ENCODE measurements around the gene PSKH1. TPM values are rescaled to one million over a fixed set of nuclear protein-coding genes. Genes with fewer than 3 reads are reported as not detected.

Gene PSKH1
- total RNA-seq, 2 experiments from 2014 or later, result 11.4 to 13.3 TPM

- Mint-ChIP-seq H3K27me3 (no peaks in the 10 kb centered on the region), H3K4me1 (ENCODE audit: low read depth) (peaks cover 9% of the 10 kb centered on the region), H3K27ac (peak overlapping the region; percentile 47), H3K36me3 (ENCODE audit: low read depth) (peaks cover 36% of the 10 kb centered on the region), H3K4me3 (no peak overlapping the region), H3K9me3 (no peaks in the 10 kb centered on the region)
- DNase-seq (peak in 1 of 14 experiments; percentile 15), ATAC-seq (ENCODE audit: poor library complexity) (no peak)
- intact Hi-C loops (cut with DNase I, micrococcal nuclease), result no loop called here
- TF ChIP-seq, protein P1, sequence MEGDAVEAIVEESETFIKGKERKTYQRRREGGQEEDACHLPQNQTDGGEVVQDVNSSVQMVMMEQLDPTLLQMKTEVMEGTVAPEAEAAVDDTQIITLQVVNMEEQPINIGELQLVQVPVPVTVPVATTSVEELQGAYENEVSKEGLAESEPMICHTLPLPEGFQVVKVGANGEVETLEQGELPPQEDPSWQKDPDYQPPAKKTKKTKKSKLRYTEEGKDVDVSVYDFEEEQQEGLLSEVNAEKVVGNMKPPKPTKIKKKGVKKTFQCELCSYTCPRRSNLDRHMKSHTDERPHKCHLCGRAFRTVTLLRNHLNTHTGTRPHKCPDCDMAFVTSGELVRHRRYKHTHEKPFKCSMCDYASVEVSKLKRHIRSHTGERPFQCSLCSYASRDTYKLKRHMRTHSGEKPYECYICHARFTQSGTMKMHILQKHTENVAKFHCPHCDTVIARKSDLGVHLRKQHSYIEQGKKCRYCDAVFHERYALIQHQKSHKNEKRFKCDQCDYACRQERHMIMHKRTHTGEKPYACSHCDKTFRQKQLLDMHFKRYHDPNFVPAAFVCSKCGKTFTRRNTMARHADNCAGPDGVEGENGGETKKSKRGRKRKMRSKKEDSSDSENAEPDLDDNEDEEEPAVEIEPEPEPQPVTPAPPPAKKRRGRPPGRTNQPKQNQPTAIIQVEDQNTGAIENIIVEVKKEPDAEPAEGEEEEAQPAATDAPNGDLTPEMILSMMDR (IDR thresholded peaks at IDR 0.05), result no peak
- peaks cover 12% of the 10 kb centered on the region for H3K4me1 ChIP-seq (ENCODE audit: insufficient read depth, low read length)
- H3K27ac ChIP-seq (ENCODE audit: low read depth in 1 of 2, low read length in 2 of 2), result no peak overlapping the region
- H3K9me3 ChIP-seq (ENCODE audit: control insufficient read depth in 1 of 2, insufficient read depth in 1 of 2, low read length in 2 of 2), result no peaks in the 10 kb centered on the region
- no peaks in the 10 kb centered on the region for H3K27me3 ChIP-seq (ENCODE audit: control insufficient read depth in 1 of 2, insufficient read depth in 2 of 2, low read length in 2 of 2)
- POLR2A ChIA-PET, result no interaction called here
- CTCF ChIA-PET, result interaction anchor here (1.0 to 2.3 kb wide), 4 partner anchors 44 to 406 kb away, joined by 4 to 13 read pairs (median 8); no protein-coding TSS in a partner anchor
- no peak overlapping the region for H3K4me3 ChIP-seq (ENCODE audit: low read length)
- H3K36me3 ChIP-seq (ENCODE audit: insufficient read depth, low read length), result peaks cover 65% of the 10 kb centered on the region
Observed at GRCh38 chr16:67927131-67927941, 34.3 kb downstream of the PSKH1 start.

- Mint-ChIP-seq H3K9me3 (no peaks in the 10 kb centered on the region), H3K4me1 (ENCODE audit: low read depth) (peaks cover 9% of the 10 kb centered on the region), H3K27me3 (no peaks in the 10 kb centered on the region), H3K27ac (peak overlapping the region; percentile 47), H3K36me3 (ENCODE audit: low read depth) (peaks cover 37% of the 10 kb centered on the region), H3K4me3 (no peak overlapping the region)
- H3K4me1 ChIP-seq (ENCODE audit: insufficient read depth, low read length), result peaks cover 12% of the 10 kb centered on the region
- DNase-seq, result no peak
- no peaks in the 10 kb centered on the region for H3K27me3 ChIP-seq (ENCODE audit: control insufficient read depth in 1 of 2, insufficient read depth in 2 of 2, low read length in 2 of 2)
- H3K27ac ChIP-seq (ENCODE audit: low read depth in 1 of 2, low read length in 2 of 2), result no peak overlapping the region
- ATAC-seq (ENCODE audit: poor library complexity), result no peak
- POLR2A ChIA-PET, result interaction anchor here (0.6 kb wide), 2 partner anchors 9 to 107 kb away, joined by 3 to 4 read pairs; partner anchors contain the start of gene PSMB10
- H3K36me3 ChIP-seq (ENCODE audit: insufficient read depth, low read length), result peaks cover 62% of the 10 kb centered on the region
- TF ChIP-seq, protein P1 (IDR thresholded peaks at IDR 0.05), result no peak
- intact Hi-C loops (cut with DNase I, micrococcal nuclease), result loop anchor here (1.0 to 2.0 kb wide), 6 partner anchors 45 to 407 kb away; no protein-coding TSS in a partner anchor
- CTCF ChIA-PET, result interaction anchor here (0.6 to 2.3 kb wide), 10 partner anchors 14 to 407 kb away, joined by 3 to 13 read pairs (median 6); no protein-coding TSS in a partner anchor
- H3K4me3 ChIP-seq (ENCODE audit: low read length), result no peak overlapping the region
- no peaks in the 10 kb centered on the region for H3K9me3 ChIP-seq (ENCODE audit: control insufficient read depth in 1 of 2, insufficient read depth in 1 of 2, low read length in 2 of 2)
Observed at GRCh38 chr16:67928147-67928546, 35.1 kb downstream of the PSKH1 start.

DNA sequence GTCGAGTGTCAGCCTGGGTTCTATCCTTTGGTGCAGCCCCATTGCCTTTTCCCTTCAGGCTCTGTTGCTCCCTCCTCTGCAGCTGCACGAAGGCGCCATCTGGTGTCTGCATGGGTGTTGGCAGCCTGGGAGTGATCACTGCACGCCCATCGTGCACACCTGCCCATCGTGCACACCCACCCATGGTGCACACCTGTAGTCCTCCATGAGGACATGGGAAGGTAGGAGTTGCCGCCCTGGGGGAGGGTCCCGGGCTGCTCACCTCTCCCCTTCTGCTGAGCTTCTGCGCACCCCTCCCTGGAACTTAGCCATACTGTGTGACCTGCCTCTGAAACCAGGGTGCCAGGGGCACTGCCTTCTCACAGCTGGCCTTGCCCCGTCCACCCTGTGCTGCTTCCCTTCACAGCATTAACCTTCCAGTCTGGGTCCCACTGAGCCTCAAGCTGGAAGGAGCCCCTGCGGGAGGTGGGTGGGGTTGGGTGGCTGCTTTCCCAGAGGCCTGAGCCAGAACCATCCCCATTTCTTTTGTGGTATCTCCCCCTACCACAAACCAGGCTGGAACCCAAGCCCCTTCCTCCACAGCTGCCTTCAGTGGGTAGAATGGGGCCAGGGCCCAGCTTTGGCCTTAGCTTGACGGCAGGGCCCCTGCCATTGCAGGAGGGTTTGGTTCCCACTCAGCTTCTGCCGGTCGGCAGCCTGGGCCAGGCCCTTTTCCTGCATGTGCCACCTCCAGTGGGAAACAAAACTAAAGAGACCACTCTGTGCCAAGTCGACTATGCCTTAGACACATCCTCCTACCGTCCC, 35.7 kb downstream of the PSKH1 start:
- no peak overlapping the region for H3K4me3 Mint-ChIP-seq
- TF ChIP-seq, protein P1 (IDR thresholded peaks at IDR 0.05), result peak; percentile 82
- H3K36me3 ChIP-seq (ENCODE audit: insufficient read depth, low read length), result peaks cover 57% of the 10 kb centered on the region
- ChIA-PET CTCF (interaction anchor here (0.6 to 2.3 kb wide), 10 partner anchors 14 to 408 kb away, joined by 3 to 13 read pairs (median 6); no protein-coding TSS in a partner anchor), POLR2A (interaction anchor here (0.6 kb wide), 2 partner anchors 8 to 107 kb away, joined by 3 to 4 read pairs; partner anchors contain the start of gene PSMB10)
- H3K9me3 Mint-ChIP-seq, result no peaks in the 10 kb centered on the region
- H3K4me1 ChIP-seq (ENCODE audit: insufficient read depth, low read length), result peaks cover 12% of the 10 kb centered on the region
- intact Hi-C loops (cut with DNase I, micrococcal nuclease), result loop anchor here (1.0 to 2.0 kb wide), 6 partner anchors 46 to 408 kb away; no protein-coding TSS in a partner anchor
- H3K9me3 ChIP-seq (ENCODE audit: control insufficient read depth in 1 of 2, insufficient read depth in 1 of 2, low read length in 2 of 2), result no peaks in the 10 kb centered on the region
- H3K4me3 ChIP-seq (ENCODE audit: low read length), result no peak overlapping the region
- no peak overlapping the region for H3K27ac ChIP-seq (ENCODE audit: low read depth in 1 of 2, low read length in 2 of 2)
- ATAC-seq (ENCODE audit: poor library complexity) (peak; percentile 97), DNase-seq (peak; percentile 61 to 84 (median 73))
- no peaks in the 10 kb centered on the region for H3K27me3 Mint-ChIP-seq
- peaks cover 41% of the 10 kb centered on the region for H3K36me3 Mint-ChIP-seq (ENCODE audit: low read depth)
- peaks cover 9% of the 10 kb centered on the region for H3K4me1 Mint-ChIP-seq (ENCODE audit: low read depth)
- H3K27me3 ChIP-seq (ENCODE audit: control insufficient read depth in 1 of 2, insufficient read depth in 2 of 2, low read length in 2 of 2), result no peaks in the 10 kb centered on the region
- peak overlapping the region; percentile 47 for H3K27ac Mint-ChIP-seq

Data from CD4-positive, alpha-beta T cell (primary cell).